Left lung (tissue), 10 donors: Measurements from ENCODE around the gene DUSP15. TPM values are rescaled to one million over a fixed set of nuclear protein-coding genes. Genes with fewer than 3 reads are reported as not detected.

Experiments used
- ATAC-seq: fragments of 200-7000 bp; cut with Tn5 transposase; one replicate; pipeline ENCODE4 v1.9.1; 2020; ENCODE audit warnings: moderate library complexity
- DNase-seq, 4 donors: peaks; one replicate each; pipeline ENCODE4 v3.0.0-alpha.2; 2013 to 2020
- H3K27ac ChIP-seq, 2 donors: fragments of 200-600 bp; sonication (generic) in 1 of 2; one replicate each; pipeline versions ENCODE4 v1.5.0 to v1.8.0; 2020 to 2021
- H3K27me3 ChIP-seq, 2 donors: fragments of 200-600 bp; sonication (generic) in 1 of 2; one replicate each; pipeline versions ENCODE4 v1.5.0 to v1.8.0; 2020 to 2021
- H3K36me3 ChIP-seq, 2 donors: fragments of 200-600 bp; sonication (generic) in 1 of 2; one replicate each; pipeline versions ENCODE4 v1.5.0 to v1.8.0; 2020 to 2021
- H3K4me1 ChIP-seq, 2 donors: fragments of 200-600 bp; one replicate each; pipeline ENCODE4 v1.8.0; 2021
- H3K4me3 ChIP-seq, 2 donors: fragments of 200-600 bp; sonication (generic) in 1 of 2; one replicate each; pipeline versions ENCODE4 v1.5.0 to v1.8.0; 2020 to 2021; ENCODE audit warnings: mild to moderate bottlenecking in 1 of 2
- H3K9me3 ChIP-seq, 2 donors: fragments of 200-600 bp; sonication (generic) in 1 of 2; one replicate each; pipeline versions ENCODE4 v1.5.0 to v1.8.0; 2020 to 2021
- CTCF ChIP-seq, 2 donors: fragments of 200-600 bp; sonication (generic) in 1 of 2; IDR thresholded peaks; one replicate each; pipeline versions ENCODE4 v1.5.0 to v1.8.0; 2021; ENCODE audit warnings: antibody characterized with exemption in 2 of 2
- intact Hi-C, 2 donors: fragments of 100-400 bp; cut with DNase I; formaldehyde crosslinking; loops; one replicate each; pipeline versions ENCODE4 v1.11.2 to v1.14.2; 2022
- polyA plus RNA-seq, 6 donors: library from polyadenylated mRNA; unstranded; fragments of 120-200 nt; gene quantifications; one replicate each; pipeline ENCODE4 v1.2.1, GENCODE V29; 2013; ENCODE audit not compliant: insufficient read length in 6 of 6
- total RNA-seq, 2 donors: library from RNA; stranded (reverse); fragmentation: NEBNext Ultra II Directional; extraction: Animal tissue kit (Norgen Biotek cat#: 25700); gene quantifications; one replicate each; pipeline ENCODE4 v1.2.1, GENCODE V29; 2021
- donor health status: DM: no; HTN: yes; CAD: no.
- donor health status: DM: no; HTN: no; CAD: no.

DUSP15 gene
- total and polyA plus RNA-seq, 8 donors, result 0.82 to 13.1 (median 9.7) TPM

- intact Hi-C loops, result no loop called here
- no peak for TF ChIP-seq CTCF (IDR thresholded peaks at IDR 0.05)
- no peaks in the 10 kb centered on the region for H3K27me3 ChIP-seq
- no peak for ATAC-seq
- no peaks in the 10 kb centered on the region for H3K36me3 ChIP-seq
- no peak overlapping the region for H3K27ac ChIP-seq
- H3K9me3 ChIP-seq, result no peaks in the 10 kb centered on the region
- H3K4me3 ChIP-seq, result no peak overlapping the region
- H3K4me1 ChIP-seq, result no peaks in the 10 kb centered on the region
- DNase-seq, result no peak
Observed at GRCh38 chr20:31909253-31910070, 39.1 kb upstream of the DUSP15 start.

- intact Hi-C loops, result no loop called here
- no peaks in the 10 kb centered on the region for H3K9me3 ChIP-seq
- H3K27ac ChIP-seq, result no peak overlapping the region
- peak in 1 of 4 donors; percentile 40 for DNase-seq
- TF ChIP-seq CTCF (IDR thresholded peaks at IDR 0.05), result no peak
- H3K4me3 ChIP-seq, result no peak overlapping the region
- no peaks in the 10 kb centered on the region for H3K36me3 ChIP-seq
- H3K27me3 ChIP-seq, result no peaks in the 10 kb centered on the region
- ATAC-seq, result no peak
- H3K4me1 ChIP-seq, result no peaks in the 10 kb centered on the region
Observed at GRCh38 chr20:31908424-31908823, 38.1 kb upstream of the DUSP15 start.

GRCh38 chr20:31908016-31908415 is 37.7 kb upstream of the DUSP15 start:
- H3K27me3 ChIP-seq, result no peaks in the 10 kb centered on the region
- no peak overlapping the region for H3K27ac ChIP-seq
- intact Hi-C loops, result no loop called here
- H3K4me1 ChIP-seq, result no peaks in the 10 kb centered on the region
- H3K4me3 ChIP-seq, result no peak overlapping the region
- DNase-seq (no peak), ATAC-seq (peak; percentile 44)
- no peaks in the 10 kb centered on the region for H3K36me3 ChIP-seq
- no peak for TF ChIP-seq CTCF (IDR thresholded peaks at IDR 0.05)
- no peaks in the 10 kb centered on the region for H3K9me3 ChIP-seq

GRCh38 chr20:31907046-31907445 is 36.7 kb upstream of the DUSP15 start:
- intact Hi-C loops, result no loop called here
- no peak for DNase-seq

More at GRCh38 chr20:31907046-31907445, 36.7 kb upstream of the DUSP15 start:
- Histone ChIP-seq H3K9me3 (no peaks in the 10 kb centered on the region), H3K27me3 (no peaks in the 10 kb centered on the region), H3K4me1 (no peaks in the 10 kb centered on the region), H3K36me3 (no peaks in the 10 kb centered on the region), H3K4me3 (no peak overlapping the region), H3K27ac (no peak overlapping the region)
- ATAC-seq, result no peak
- no peak for TF ChIP-seq CTCF (IDR thresholded peaks at IDR 0.05)
